ENCODE measurements around the gene SNX1.

Gene SNX1

GRCh38 chr15:64180235-64180824 lies 84.5 kb downstream of the SNX1 start:
- DNase-seq: no peak

GRCh38 chr15:64182859-64183370 lies 87.1 kb downstream of the SNX1 start:
- no peak for DNase-seq

- no peak for DNase-seq
Observed at GRCh38 chr15:64185146-64185911, 89.5 kb downstream of the SNX1 start.

GRCh38 chr15:64187396-64188191 lies 91.8 kb downstream of the SNX1 start:
- DNase-seq: no peak
